K562 (cell line): Measurements from ENCODE around the gene GLB1L. TPM values are rescaled to one million over a fixed set of nuclear protein-coding genes. Genes with fewer than 3 reads are reported as not detected.
A peak's percentile ranks its signal among the peaks of the same experiment; 100 is the strongest.

Source experiments
- ATAC-seq: fragments of 200-7000 bp; cut with Tn5 transposase; 3 replicates; pipeline ENCODE4 v1.9.1; 2020; ENCODE audit warnings: moderate library complexity
- BruUV-seq: library from RNA; stranded (reverse); fragments of 400-500 nt; replicated peaks from 2 replicates; lab custom pipeline; 2021; lab: Mats Ljungman, UMichigan
- CTCF ChIA-PET: fragments of 300-600 bp; formaldehyde crosslinking; extraction: SDS; loops from one replicate; lab custom pipeline; 2021; ENCODE audit warnings: low intra/inter-chr PET ratio; lab: Yijun Ruan, JAX
- POLR2A ChIA-PET: fragments of 300-600, 350-650 bp; sonication (Branson Sonifier 250); formaldehyde crosslinking; extraction: SDS; loops from one replicate; lab custom pipeline; 2021; ENCODE audit warnings: antibody characterized with exemption, inconsistent platforms; lab: Yijun Ruan, JAX
- DNase-seq, 4 experiments: peaks; one replicate each; pipeline versions ENCODE4 v3.0.0 to v3.0.0-alpha.2; 2011 to 2018; ENCODE audit warnings: low spot score in 3 of 4, mixed read lengths in 3 of 4; ENCODE audit errors: extremely low read depth in 1 of 4
- FAIRE-seq: peaks from 2 replicates; lab custom pipeline; 2011; peaks lifted over from hg19 to GRCh38; lab: Jason Lieb, UNC
- H2AFZ ChIP-seq: 2 replicates; pipeline ENCODE4 v1.6.0; 2011; ENCODE audit warnings: low read depth, low read length, control low read depth, inconsistent platforms
- H3K27ac ChIP-seq: fragments of 200-600 bp; 3 replicates; pipeline ENCODE4 v1.8.0; 2011; ENCODE audit warnings: low read depth, mild to moderate bottlenecking, control low read depth, inconsistent platforms, low read length, moderate library complexity, mixed read lengths; ENCODE audit errors: extremely low read depth
- H3K27me3 ChIP-seq, 2 experiments: fragments of 300-600 bp in 1 of 2; 2 replicates in 1 of 2; 3 replicates in 1 of 2; pipeline versions ENCODE4 v1.6.0 to v1.8.0; 2011; ENCODE audit warnings: inconsistent platforms in 2 of 2, low read length in 2 of 2, mild to moderate bottlenecking in 1 of 2, mixed read lengths in 1 of 2, moderate library complexity in 1 of 2; ENCODE audit not compliant: control insufficient read depth in 2 of 2, insufficient read depth in 2 of 2
- H3K36me3 ChIP-seq: fragments of 300-600 bp; 3 replicates; pipeline ENCODE4 v1.8.0; 2011; ENCODE audit warnings: mild to moderate bottlenecking, low read length, inconsistent platforms; ENCODE audit not compliant: control insufficient read depth, insufficient read depth
- H3K4me1 ChIP-seq, 2 experiments: fragments of 200-600 bp in 1 of 2; replicated peaks in 1 of 2; 2 replicates in 1 of 2; 3 replicates in 1 of 2; pipeline versions ENCODE4 v1.5.1 to v1.8.0; 2011; ENCODE audit warnings: inconsistent platforms in 2 of 2, low read length in 2 of 2, mild to moderate bottlenecking in 1 of 2, mixed read lengths in 1 of 2, moderate library complexity in 1 of 2; ENCODE audit not compliant: control insufficient read depth in 2 of 2, insufficient read depth in 2 of 2
- H3K4me2 ChIP-seq: 2 replicates; pipeline ENCODE4 v1.6.1; 2011; ENCODE audit warnings: low read length, control low read depth, inconsistent platforms, mixed read lengths; ENCODE audit not compliant: insufficient read depth
- H3K4me3 ChIP-seq: fragments of 200-600 bp; sonication (generic), shearing (Covaris generic); 2 replicates; pipeline ENCODE4 v1.5.1; 2016; ENCODE audit warnings: control low read depth, inconsistent platforms
- H3K79me2 ChIP-seq: fragments of 200-600 bp; 3 replicates; pipeline ENCODE4 v1.8.0; 2011; ENCODE audit warnings: low read length, inconsistent platforms; ENCODE audit not compliant: control insufficient read depth, insufficient read depth
- H3K9ac ChIP-seq, 2 experiments: 2 replicates each; pipeline versions ENCODE4 v1.6.0 to v1.6.1; 2011; ENCODE audit warnings: low read depth in 2 of 2, low read length in 2 of 2, control low read depth in 1 of 2, inconsistent platforms in 1 of 2, mild to moderate bottlenecking in 1 of 2, mixed read lengths in 1 of 2; ENCODE audit not compliant: insufficient read depth in 1 of 2
- H3K9me1 ChIP-seq: one replicate; pipeline ENCODE4 v1.6.0; 2011; ENCODE audit warnings: inconsistent platforms, mild to moderate bottlenecking, low read length, moderate library complexity; ENCODE audit not compliant: control insufficient read depth, insufficient read depth
- H3K9me3 ChIP-seq: replicated peaks from 2 replicates; pipeline ENCODE4 v1.5.1; 2011; ENCODE audit warnings: low read depth, low read length, inconsistent platforms; ENCODE audit not compliant: control insufficient read depth, insufficient read depth
- H4K20me1 ChIP-seq: replicated peaks from 2 replicates; pipeline ENCODE4 v1.6.1; 2011; ENCODE audit warnings: low read length, inconsistent platforms, mixed read lengths; ENCODE audit not compliant: control insufficient read depth, insufficient read depth
- ARID2 ChIP-seq: fragments of 450-650 bp; IDR thresholded peaks from 2 replicates; pipeline ENCODE4 v1.6.1; 2017; ENCODE audit warnings: antibody characterized with exemption, mild to moderate bottlenecking
- CHCHD3 ChIP-seq: fragments of 250-450 bp; sonication (Bioruptor Pico); IDR thresholded peaks from 2 replicates; pipeline ENCODE4 v2.1.2; 2022; ENCODE audit warnings: mild to moderate bottlenecking
- CREB1 ChIP-seq, 2 experiments: sonication (generic) in 1 of 2; formaldehyde crosslinking in 1 of 2; IDR thresholded peaks; 2 replicates each; pipeline versions ENCODE4 v1.6.1 to v1.8.0; 2012 to 2022; ENCODE audit warnings: inconsistent platforms in 1 of 2, mild to moderate bottlenecking in 1 of 2, missing genetic modification reagents in 1 of 2, moderate library complexity in 1 of 2
- DIDO1 ChIP-seq: fragments of 450-650 bp; IDR thresholded peaks from 2 replicates; pipeline ENCODE4 v1.6.1; 2016; ENCODE audit warnings: low read depth, missing biosample characterization, missing genetic modification characterization
- EZH2 ChIP-seq: IDR thresholded peaks from 2 replicates; pipeline ENCODE4 v1.6.1; 2012; ENCODE audit warnings: low read depth, mild to moderate bottlenecking, inconsistent platforms, low read length, borderline replicate concordance
- NCOA1 ChIP-seq: fragments of 450-650 bp; IDR thresholded peaks from 2 replicates; pipeline ENCODE4 v1.6.1; 2016; ENCODE audit warnings: low read depth
- OTX1 ChIP-seq: fragments of 450-650 bp; formaldehyde crosslinking; IDR thresholded peaks from 2 replicates; pipeline ENCODE4 v1.4.0; 2022; ENCODE audit warnings: mild to moderate bottlenecking
- RHOXF2B ChIP-seq: fragments of 250-450 bp; sonication (Bioruptor Pico); conservative IDR thresholded peaks from 2 replicates; pipeline ENCODE4 v1.5.1; 2021
- SNRNP70 ChIP-seq: fragments of 200-400 bp; formaldehyde crosslinking; optimal IDR thresholded peaks from 2 replicates; pipeline ENCODE3; 2017; ENCODE audit warnings: low read depth, low read length
- STAT5A ChIP-seq: IDR thresholded peaks from 2 replicates; pipeline ENCODE4 v1.6.1; 2012; ENCODE audit warnings: low read length, inconsistent platforms, borderline replicate concordance
- ZBTB1 ChIP-seq: sonication (generic); formaldehyde crosslinking; IDR thresholded peaks from 2 replicates; pipeline ENCODE4 v1.8.1; 2023; ENCODE audit warnings: missing genetic modification reagents, low read depth, mild to moderate bottlenecking, borderline replicate concordance
- ZNF23 ChIP-seq: fragments of 250-450 bp; sonication (Bioruptor Pico); IDR thresholded peaks from 2 replicates; pipeline ENCODE4 v1.4.0; 2020; ENCODE audit warnings: mild to moderate bottlenecking
- WGBS: fragments of 100-300 bp; shearing (Covaris generic); methylation state at CpG from one replicate; pipeline ENCODE4 v1.1.6; 2016; ENCODE audit warnings: low coverage, mixed read lengths; ENCODE audit not compliant: insufficient coverage; ENCODE audit errors: missing lambda C conversion rate; 5-methylcytosine and 5-hydroxymethylcytosine counted together
- in situ Hi-C: fragments of 300-500 bp; cut with MboI; formaldehyde crosslinking; loops from 4 replicates; pipeline ENCODE4 v1.15.0; 2018; ENCODE audit warnings: inconsistent platforms, mixed read lengths
- intact Hi-C: fragments of 100-400 bp; cut with micrococcal nuclease; formaldehyde crosslinking; loops from 2 replicates; pipeline ENCODE4 v1.14.2; 2022
- polyA plus RNA-seq, 8 experiments: library from polyadenylated mRNA; depleted of rRNA in 4 of 8; stranded (reverse) in 5 of 8; unstranded in 3 of 8; fragments of >200 nt; fragmentation: Nextera tagmentation in 2 of 8; fragmentation: Illumina TruSeq in 1 of 8; extraction: Ambion mirVana in 2 of 8; extraction: Trizol in 1 of 8; gene quantifications; 2 replicates each; pipeline versions ENCODE4 v1.2.1 to v1.2.3, GENCODE V29; 2011 to 2014; ENCODE audit warnings: inconsistent platforms in 1 of 8, missing spikeins in 1 of 8
- total RNA-seq, 7 experiments: library from RNA; depleted of rRNA in 6 of 7; stranded (reverse); fragments of >200 nt in 6 of 7; fragmentation: Illumina TruSeq in 2 of 7; extraction: Trizol in 2 of 7; gene quantifications; 2 replicates each; pipeline versions ENCODE4 v1.2.1 to v1.2.3, GENCODE V29; 2011 to 2021; ENCODE audit warnings: low replicate concordance in 1 of 7
- TF ChIP-seq, protein P1 (sequence below): fragments of 450-650 bp; formaldehyde crosslinking; IDR thresholded peaks from 2 replicates; pipeline ENCODE4 v1.4.0; 2020; ENCODE audit warnings: mild to moderate bottlenecking, moderate library complexity
- TF ChIP-seq, protein P2 (sequence below): fragments of 250-450 bp; sonication (Bioruptor Pico); IDR thresholded peaks from 2 replicates; pipeline ENCODE4 v1.4.0; 2020; ENCODE audit warnings: mild to moderate bottlenecking, moderate library complexity
- TF ChIP-seq, protein P3 (sequence below): fragments of 450-650 bp; formaldehyde crosslinking; IDR thresholded peaks from 2 replicates; pipeline ENCODE4 v1.4.0; 2022; ENCODE audit warnings: missing genetic modification characterization

Gene GLB1L
- total and polyA plus RNA-seq, 9 of the 15 experiments (the other 6 are each of a cell fraction or from before 2014, with no cell fraction given): 0.42 to 2.9 (median 2.5) TPM

DNA sequence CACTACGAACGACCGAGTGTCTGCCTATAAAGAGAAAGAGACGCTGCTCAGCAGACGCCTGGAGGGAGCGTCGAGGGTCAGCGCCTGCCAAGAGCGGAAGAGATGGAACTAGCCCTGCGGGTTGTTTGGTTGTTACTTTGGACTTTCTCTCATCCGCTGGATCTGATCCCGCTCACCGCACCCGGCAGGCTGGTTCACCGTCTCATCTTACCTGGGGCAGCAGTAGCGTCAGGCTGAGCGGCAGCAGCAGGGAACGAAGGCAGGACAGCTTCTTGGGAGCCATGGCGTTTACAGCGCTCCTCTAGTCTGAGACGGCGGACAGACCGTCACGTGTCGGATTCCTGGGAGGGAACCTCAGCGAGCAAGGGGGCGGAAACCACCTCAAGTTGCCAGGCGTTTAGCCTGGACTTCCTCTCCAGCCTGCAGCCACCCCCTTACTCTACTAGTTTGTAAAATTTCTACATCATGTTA, 1.9 kb downstream of the GLB1L start:
- Histone ChIP-seq H3K4me2 (no peak overlapping the region), H3K27ac (no peak overlapping the region), H3K9me3 (no peaks in the 10 kb centered on the region), H3K79me2 (peaks cover 17% of the 10 kb centered on the region), H3K9me1 (no peaks in the 10 kb centered on the region), H4K20me1 (no peaks in the 10 kb centered on the region), H3K36me3 (peaks cover 19% of the 10 kb centered on the region), H3K27me3 (no peaks in the 10 kb centered on the region), H2AFZ (no peak overlapping the region), H3K9ac (0 out of 4 replicates have a peak overlapping the region, but pooled peaks of 1 of the 2 experiments have one; percentile 14), H3K4me3 (no peak overlapping the region), H3K4me1 (peaks cover 14 to 23% of the 10 kb centered on the region in 2 experiments; a peak in 4 of 5 replicates)
- ChIA-PET POLR2A (no interaction called here), CTCF (no interaction called here)
- FAIRE-seq (no peak), DNase-seq (no peak), ATAC-seq (no peak)
- WGBS: 75% methylated on average over 14 of the region's 28 CpGs
- in situ Hi-C loops: no loop called here
- intact Hi-C loops: no loop called here
- no TSS peak for BruUV-seq
- TF ChIP-seq EZH2 (no peak), OTX1 (CRISPR knock-in tag) (no peak), ARID2 (no peak), SNRNP70 (no peak), CREB1 (IDR thresholded peaks at IDR 0.05) (no peak), CREB1 (CRISPR knock-in tag; IDR thresholded peaks at IDR 0.05) (no peak), NCOA1 (no peak), STAT5A (no peak), RHOXF2B (CRISPR knock-in tag) (no peak), ZNF23 (no peak), CHCHD3 (CRISPR knock-in tag) (no peak), DIDO1 (tag) (no peak), ZBTB1 (CRISPR knock-in tag) (no peak)
- TF ChIP-seq, protein P1, sequence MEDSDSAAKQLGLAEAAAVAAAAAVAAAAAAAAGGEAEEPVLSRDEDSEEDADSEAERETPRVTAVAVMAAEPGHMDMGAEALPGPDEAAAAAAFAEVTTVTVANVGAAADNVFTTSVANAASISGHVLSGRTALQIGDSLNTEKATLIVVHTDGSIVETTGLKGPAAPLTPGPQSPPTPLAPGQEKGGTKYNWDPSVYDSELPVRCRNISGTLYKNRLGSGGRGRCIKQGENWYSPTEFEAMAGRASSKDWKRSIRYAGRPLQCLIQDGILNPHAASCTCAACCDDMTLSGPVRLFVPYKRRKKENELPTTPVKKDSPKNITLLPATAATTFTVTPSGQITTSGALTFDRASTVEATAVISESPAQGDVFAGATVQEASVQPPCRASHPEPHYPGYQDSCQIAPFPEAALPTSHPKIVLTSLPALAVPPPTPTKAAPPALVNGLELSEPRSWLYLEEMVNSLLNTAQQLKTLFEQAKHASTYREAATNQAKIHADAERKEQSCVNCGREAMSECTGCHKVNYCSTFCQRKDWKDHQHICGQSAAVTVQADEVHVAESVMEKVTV: no peak
- TF ChIP-seq, protein P2, sequence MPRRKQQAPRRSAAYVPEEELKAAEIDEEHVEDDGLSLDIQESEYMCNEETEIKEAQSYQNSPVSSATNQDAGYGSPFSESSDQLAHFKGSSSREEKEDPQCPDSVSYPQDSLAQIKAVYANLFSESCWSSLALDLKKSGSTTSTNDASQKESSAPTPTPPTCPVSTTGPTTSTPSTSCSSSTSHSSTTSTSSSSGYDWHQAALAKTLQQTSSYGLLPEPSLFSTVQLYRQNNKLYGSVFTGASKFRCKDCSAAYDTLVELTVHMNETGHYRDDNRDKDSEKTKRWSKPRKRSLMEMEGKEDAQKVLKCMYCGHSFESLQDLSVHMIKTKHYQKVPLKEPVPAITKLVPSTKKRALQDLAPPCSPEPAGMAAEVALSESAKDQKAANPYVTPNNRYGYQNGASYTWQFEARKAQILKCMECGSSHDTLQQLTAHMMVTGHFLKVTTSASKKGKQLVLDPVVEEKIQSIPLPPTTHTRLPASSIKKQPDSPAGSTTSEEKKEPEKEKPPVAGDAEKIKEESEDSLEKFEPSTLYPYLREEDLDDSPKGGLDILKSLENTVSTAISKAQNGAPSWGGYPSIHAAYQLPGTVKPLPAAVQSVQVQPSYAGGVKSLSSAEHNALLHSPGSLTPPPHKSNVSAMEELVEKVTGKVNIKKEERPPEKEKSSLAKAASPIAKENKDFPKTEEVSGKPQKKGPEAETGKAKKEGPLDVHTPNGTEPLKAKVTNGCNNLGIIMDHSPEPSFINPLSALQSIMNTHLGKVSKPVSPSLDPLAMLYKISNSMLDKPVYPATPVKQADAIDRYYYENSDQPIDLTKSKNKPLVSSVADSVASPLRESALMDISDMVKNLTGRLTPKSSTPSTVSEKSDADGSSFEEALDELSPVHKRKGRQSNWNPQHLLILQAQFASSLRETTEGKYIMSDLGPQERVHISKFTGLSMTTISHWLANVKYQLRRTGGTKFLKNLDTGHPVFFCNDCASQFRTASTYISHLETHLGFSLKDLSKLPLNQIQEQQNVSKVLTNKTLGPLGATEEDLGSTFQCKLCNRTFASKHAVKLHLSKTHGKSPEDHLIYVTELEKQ (CRISPR knock-in tag): no peak
- TF ChIP-seq, protein P3, sequence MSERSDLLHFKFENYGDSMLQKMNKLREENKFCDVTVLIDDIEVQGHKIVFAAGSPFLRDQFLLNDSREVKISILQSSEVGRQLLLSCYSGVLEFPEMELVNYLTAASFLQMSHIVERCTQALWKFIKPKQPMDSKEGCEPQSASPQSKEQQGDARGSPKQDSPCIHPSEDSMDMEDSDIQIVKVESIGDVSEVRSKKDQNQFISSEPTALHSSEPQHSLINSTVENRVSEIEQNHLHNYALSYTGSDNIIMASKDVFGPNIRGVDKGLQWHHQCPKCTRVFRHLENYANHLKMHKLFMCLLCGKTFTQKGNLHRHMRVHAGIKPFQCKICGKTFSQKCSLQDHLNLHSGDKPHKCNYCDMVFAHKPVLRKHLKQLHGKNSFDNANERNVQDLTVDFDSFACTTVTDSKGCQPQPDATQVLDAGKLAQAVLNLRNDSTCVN (CRISPR knock-in tag): no peak
